HG02943 (cell line): ENCODE data around the gene ADO.
A peak's percentile ranks its signal among the peaks of the same experiment; 100 is the strongest.
"Not testable (repeated sequence)": the region's sequence is repeated elsewhere in the genome, so short reads cannot be mapped to it uniquely, and the experiment has no call there.

ENCODE experiments used
- ATAC-seq: cut with Tn5 transposase; IDR thresholded peaks from one replicate; pipeline ENCODE4 v1.9.1; 2021; ENCODE audit warnings: mild to moderate bottlenecking, low read depth, moderate library complexity; ENCODE audit not compliant: unreplicated experiment

ADO gene

DNA sequence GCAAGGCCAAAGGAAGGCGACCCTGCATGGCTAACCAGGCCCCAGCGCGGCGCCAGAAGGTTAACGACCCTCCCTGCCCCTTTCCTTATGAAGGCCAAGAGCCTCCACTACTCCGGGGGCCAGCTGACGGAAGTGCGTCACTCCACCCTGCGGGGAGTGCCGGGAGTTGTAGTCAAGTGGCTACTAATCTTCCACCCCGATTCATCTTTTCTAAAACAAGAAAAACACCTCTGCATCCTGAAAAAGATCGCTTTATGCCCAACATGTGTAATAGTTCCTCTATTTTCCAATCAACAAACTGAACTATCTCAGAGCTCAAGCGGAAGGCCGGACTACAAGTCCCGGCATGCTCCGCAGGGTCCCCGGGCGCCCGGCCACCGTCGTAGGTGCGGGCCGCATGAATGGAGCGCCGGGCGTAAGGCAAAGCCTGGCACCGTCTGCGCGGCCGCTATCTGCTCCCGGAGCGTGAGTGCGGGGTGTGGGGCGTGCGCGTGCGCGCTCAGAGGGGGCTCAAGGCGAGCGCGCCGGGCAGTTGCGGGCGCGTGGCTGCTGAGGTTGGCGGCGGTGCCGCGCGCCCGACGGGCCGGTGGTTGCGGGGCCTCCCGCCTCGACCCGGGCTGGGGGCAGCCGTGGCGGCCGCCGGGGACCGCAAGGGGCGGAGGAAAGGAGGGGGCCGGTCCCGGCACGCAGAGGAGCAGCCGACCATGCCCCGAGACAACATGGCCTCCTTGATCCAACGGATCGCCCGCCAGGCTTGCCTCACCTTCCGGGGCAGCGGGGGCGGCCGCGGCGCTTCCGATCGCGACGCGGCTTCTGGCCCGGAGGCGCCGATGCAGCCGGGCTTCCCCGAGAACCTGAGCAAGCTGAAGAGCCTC is at the start of gene ADO:
ADO (plus strand) TSS at position 365 of the 875 bp plus-strand sequence; CDS start at position 705, 340 bp downstream.
- peak; percentile 88 for ATAC-seq

DNA sequence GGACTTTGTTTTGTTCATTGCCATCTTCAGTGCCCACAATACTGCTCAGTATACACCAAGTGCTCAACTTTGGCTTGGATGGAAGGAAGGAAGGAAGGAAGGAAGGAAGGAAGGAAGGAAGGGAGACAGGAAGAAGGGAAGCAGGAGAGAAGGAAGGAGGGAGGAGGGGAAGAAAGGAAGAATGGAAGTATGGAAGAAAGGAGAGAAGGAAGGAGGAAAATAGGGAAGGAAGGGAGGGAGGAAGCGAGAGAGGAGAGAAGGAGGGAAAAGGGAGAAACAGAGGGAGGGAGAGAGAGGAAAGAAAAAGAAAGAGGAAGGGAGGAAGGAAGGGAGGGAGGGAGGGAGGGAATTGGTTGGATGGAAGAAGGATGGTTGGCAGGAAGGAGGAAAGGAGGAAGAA is 49.6 kb upstream of the ADO start:
- no peak for ATAC-seq

DNA sequence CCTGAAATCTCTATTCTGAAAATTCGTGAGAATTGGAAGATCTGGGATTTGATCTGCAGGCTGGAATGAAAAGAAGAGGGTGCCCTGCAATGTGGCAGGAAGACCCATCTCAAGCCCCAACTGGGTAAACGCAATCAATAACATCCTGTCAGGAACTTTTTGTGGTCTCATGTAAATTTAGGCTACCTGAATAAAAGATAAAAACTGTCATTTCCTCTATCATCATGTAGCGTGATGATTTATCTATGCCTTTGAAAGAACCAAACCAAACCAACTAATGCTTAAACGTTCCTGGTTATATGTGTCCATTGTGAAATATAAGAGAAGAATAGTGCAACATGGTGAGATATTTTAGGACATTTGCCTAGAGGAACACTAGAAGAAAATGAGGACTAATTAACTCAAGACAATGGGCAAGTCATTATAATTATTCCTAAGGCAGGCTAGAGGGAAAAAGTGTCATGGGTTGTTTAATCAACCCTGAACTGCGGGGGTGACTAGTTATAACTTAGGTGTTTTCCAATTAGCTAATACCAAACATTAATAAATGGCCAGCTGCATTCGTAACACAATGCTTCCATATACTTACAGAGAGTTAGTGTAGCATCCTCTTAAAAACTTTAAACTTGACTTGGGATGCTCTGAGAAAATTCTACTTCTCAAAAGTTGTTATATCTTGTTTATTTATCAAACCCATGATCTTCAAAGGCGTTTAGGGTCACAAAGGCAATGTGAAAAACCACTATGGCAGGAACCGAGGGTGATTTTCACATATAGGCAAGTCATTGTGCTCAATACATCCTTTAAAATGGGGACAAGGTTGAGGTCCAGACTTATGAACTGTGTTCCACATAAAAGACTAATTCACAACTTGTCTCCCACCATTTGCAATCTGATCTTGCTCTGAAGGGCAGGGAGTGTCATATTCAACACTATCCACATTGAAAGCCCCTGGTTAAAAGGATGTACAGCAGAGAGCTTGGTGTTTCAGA is 48.6 kb upstream of the ADO start:
- no peak for ATAC-seq

DNA sequence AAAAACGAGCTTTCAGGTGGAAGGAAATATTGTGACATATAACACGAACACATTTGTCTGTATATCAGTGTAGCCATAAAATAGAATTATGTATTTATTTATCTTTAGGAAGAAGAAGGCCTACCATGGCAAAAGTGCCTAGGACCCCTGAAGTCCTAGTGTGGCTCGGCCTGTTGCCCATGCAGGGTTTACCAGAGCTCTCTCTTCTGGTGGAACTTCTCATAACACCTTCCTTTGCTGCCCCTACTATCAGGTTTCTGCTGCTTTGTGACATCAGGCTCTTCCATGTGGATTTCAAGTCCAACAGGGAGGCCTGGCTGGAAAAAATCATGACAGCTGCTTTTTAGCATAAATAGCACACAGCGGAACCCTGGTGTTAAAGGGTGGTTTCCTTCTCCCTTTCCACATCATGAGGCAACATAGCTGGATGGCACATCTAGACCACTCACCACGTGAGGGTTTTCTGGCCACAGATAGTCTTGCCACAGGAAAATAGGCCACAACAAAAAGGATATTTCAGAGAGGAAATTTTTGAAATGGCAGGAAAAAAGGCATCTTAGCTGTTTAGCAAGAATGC is 44.8 kb upstream of the ADO start:
- no peak for ATAC-seq

DNA sequence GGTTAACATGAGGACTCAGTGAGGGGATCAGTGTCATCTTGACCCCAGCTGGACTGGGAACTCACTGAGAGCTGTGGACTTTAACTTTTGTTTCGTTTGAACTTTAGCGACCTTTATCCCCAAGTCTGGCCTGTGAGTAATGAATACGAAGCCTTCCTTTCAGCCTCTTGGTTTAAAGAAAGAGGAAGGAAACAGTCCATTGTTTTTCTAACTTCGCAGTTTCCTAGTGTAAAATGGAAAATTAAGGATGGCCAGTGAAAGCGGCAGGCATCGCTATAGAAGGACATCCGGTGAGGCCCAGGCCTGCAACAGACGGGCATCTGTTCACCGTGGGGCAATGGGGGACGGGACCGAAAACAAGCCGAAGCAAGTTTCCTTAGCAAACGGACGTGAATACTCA is 44.1 kb upstream of the ADO start:
- no peak for ATAC-seq

DNA sequence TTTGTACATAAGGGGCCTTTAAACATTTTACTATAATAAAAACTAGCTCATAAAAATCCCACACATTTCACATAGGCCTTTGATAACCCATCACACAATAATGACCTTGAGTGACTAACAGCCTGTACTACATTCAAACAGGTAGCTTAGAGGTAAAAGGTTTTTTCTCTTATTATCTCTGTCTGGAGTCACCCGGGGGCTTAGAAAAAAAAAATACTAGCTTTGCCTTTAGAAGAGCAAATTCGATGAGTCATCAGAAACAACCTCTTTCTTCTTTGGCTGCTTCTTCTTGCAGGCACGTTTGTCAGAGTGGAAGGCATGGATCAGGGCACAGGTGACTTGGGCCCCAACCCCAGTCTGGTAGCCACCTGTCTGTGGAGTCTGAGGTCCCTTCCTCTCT is 43.4 kb upstream of the ADO start:
- ATAC-seq, result no peak

DNA sequence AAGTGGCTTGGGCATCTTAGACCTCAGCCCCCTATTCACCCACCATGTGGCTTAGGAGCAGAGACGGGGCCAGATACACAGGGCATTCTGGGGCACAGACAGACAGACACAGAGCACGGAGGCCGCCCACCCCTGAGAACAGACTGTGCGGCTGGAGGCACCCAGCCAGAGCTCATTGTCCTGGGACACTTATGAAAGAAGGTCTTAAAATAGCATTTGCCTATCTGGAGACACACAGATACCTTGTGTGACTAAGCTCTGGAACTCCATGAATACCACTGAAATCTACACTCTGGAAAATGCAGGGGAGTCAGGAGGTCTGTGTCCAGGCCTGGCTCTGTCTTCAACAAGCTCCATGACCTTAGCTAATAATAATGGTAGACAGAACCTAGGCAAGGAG is 41.4 kb upstream of the ADO start:
- no peak for ATAC-seq

DNA sequence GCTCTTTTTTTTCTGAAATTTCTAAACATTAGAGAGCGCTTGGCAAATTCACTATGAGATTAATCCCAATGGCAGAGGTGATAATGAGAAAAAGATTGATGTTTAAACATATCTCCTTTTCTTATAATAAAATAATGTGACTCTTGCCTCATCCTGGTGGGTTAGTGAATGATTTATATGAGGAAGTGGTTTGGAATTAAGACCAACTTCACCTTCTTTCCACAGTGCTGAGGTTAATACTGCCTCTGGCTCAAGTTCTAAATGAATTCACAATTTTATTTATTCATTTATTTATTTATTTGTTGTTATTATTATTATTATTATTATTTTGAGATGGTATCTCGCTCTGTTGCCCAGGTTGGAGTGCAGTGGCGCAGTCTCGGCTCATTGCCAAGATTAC is 40.5 kb upstream of the ADO start:
- no peak for ATAC-seq

DNA sequence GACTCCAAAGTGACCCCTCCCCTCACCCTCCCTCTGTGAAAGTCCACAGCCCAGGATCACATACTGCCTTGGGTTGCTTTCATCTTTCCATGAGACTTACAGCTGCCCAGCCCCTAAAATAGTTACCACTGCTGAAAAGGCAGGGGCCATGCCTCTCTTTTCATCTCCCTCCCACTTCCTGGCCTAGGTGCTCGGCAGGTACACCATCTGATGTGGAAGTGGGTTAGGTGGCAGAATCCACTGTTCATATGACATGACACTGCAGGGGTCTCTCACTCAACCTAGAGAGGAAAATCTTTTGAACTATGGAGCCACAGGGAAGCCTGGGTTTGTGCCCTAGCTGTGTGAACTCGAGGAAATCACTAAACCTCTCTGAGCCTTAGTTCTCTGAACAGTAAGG is 38.8 kb upstream of the ADO start:
- ATAC-seq, result no peak

DNA sequence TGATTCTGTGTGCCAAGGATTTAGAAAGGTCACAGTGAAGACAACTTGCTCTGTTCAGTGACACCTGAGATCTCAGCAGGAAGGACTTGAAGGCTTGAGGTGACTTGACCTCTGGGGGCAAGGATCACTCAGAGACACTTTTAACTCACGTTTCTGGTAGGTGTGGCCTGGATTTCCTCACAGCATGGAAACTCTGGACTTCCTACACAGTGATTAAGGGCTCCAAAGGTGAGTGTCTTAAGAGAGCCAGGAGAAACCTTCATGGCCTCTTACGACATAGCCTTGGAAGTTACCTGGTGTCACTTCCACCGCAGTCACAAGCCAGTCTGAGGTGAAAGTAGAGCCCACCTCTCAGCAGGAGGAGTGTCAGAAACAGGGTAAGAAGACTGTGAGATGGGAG is 38.1 kb upstream of the ADO start:
- ATAC-seq, result no peak

DNA sequence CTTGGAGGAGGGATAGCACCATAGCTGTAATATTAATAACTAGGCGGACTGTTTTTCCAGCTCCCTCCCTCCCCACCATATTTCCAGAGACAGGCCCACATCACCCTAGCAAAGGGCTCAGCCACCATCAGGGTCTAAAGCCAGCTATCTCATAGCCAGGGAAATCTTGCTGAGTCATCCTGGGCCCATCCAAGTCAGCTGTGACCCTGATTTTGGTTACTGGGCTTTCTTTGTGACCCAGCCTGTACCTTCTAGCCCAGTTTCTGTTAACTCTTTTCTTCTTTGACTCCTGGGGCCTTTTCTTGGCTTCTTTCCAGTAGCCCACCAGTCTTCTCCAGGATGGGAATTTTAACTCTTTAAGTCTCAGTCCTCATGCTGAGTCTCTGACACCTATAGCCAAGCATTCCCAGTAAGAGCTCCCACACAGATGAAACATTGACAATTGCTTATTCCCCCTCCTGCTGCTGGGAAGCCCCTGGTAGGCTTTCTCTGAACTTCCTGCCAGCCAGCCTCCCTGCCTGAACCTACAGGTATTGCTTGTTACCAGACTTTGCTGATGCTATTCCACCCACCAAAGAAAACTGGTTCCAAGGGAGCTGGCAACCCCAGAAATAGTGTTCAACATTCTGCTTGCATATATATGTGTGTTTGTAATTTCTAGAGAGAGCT is 34.8 kb upstream of the ADO start:
- ATAC-seq, result no peak

DNA sequence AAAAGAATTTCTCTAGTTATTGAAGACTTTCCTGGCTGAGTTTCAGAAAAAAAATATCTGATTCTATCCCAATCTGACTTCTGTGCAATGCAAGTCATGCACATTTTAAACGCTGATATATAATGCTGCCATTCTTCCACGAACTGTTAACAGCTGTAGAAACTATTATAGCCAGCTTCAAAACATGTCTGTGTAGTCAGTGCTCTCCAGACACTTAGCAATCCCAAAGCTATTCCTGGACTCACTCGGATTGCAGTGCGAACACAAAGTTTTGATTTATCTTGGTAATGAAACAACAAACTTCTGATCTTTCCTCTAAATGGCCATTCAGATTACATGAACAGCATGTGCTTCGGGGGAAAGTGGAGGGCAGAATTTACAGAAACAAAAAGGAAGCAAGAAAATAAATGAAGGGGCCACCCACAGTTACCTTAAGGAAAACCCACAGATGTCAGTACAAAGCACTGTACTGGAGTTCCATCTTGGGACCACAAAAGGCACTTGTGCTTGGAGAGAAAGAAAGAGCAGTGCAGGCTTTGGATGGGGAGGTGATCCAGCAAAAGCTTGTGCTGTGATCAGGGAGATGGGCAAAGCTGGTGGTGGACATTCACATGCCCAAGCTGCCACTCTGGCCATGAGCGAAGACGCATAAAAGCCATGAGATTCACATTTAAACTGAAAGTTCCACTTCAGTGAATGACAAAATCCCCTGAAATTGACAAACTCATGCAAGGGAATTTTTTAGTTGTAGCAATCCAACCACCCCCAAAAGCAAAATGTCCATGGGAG is 32.1 kb upstream of the ADO start:
- ATAC-seq, result no peak

DNA sequence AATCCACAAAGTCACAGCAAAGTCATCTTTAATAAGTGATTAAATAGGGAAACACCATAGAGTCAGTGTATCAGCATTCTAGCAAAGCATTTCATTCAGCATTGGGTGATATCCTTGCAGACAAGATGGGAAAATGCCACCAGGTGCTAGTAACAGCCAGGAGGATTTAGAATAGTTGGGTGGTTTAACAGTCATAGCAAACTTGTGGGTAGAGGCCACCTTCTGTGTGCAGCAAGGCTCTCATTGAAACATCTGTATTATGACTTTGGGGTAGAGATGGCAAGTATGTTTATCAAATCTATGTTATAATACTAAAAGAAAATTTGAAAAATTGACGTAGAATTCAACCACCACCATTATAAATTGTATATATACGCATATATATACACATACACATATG is 26.4 kb upstream of the ADO start:
- no peak for ATAC-seq

DNA sequence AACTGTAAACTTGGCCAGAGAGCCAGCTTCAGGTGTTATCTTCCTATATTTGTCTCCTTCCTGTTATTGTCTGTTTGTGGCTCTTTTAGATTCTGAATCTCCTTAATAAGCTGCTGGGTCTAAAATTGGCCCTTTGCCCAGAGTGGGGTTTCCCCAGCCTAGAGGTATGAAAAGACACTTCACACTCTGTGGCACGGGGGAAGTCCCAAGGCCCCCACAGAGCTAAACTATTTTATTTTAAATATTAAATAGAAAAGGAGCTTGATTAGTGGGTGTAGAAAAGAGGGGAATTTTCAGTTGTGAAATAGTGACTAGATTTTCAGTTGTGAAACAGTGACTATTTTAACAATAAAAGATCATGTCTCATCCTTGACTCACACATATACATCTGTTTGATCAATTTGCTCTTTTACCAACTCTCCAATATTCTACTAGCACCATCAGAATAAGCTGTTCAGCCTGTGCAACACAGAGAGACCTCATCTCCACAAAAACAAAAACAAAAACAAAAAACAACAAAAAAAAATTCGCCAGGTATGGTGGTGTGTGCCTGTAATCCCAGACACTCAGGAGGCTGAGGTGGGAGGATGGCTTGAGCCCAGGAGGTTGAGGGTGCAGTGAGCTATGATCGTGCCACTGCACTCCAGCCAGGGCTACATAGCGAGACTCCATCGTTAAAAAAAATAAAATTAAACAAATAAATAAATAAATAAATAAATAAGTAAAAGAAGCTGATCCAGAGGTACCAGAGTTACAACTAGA is 24.9 kb upstream of the ADO start:
- peak; percentile 83 for ATAC-seq

DNA sequence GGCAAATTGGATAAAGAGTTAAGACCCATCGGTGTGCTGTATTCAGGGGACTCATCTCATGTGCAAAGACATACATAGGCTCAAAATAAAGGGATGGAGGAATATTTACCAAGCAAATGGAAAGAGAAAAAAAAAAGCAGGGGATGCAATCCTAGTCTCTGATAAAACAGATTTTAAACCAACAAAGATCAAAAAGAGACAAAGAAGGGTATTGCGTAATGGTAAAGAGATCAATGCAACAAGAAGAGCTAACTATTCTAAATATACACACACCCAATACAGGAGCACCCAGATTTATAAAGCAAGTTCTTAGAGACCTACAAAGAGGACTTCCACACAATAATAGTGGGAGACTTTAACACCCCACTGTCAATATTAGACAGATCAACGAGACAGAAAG is 20.0 kb upstream of the ADO start:
- not testable (repeated sequence) for ATAC-seq

DNA sequence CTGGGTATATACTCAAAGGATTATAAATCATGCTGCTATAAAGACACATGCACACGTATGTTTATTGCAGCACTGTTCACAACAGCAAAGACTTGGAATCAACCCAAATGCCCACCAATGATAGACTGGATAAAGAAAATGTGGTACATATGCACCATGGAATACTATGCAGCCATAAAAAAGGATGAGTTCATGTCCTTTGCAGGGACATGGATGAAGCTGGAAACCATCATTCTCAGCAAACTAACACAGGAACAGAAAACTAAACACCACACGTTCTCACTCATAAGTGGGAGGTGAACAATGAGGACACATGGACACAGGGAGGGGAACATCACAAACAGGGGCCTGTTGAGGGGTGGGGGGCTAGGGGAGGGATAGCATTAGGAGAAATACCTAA is 16.2 kb upstream of the ADO start:
- ATAC-seq, result not testable (repeated sequence)

DNA sequence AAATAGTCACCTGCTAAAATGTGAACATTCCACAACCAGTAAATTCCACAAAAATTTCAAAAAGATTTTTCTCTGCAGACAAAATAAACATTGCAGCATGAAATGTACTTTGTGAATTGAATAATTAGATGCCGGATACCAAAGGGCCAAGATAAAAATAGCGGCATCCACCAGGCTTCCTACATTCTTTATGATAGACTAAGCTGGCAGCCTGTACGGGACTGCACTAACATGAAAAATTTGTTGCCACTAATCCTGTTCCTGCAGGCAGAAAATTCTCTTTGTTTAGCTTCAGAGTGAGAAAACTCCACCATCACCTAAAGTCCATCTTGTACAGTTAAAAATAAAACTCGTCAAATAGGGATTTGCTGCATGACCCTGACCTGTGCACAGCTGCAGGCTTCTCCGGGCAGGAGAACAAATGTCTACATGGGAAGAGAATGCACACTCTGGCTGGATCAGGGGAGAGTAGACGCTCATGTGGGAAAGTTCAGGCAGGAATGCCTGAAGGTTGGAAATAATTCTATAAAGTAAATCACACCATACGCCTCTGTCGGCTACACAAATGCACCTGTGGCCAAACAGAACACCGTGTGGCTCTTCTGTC is 15.6 kb upstream of the ADO start:
- ATAC-seq, result no peak

DNA sequence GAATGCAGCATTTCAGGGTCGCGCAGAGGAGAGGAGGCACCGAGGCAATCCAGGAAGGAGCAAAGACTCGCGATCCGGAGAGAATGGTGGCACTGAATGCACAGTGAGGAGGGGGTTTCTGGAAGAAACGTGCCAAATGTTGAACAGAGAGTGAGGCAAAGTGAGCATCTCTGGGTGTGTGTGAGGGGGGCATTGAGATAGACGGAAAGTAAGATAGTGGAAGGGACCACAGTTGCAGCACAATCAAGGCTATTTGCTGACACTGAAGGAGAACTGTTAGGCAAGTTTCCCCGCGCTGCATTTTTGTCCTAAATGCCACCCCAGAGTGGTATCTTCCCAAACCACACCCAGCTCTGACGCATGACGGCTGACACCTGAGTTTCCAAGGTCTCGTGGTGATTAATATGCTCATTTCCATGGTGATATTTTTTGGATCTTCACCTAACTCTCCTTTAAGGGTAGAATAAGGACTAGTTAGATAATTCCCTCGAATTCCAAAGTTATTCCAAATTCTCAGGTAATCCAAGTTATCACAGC is 14.4 kb upstream of the ADO start:
- no peak for ATAC-seq
